DND-41 (cell line): ENCODE measurements around the gene FAM43A.

Experiments
- ATAC-seq: fragments of 200-7000 bp; cut with Tn5 transposase; 3 replicates; pipeline ENCODE4 v1.9.1; 2021; ENCODE audit warnings: low read depth; ENCODE audit not compliant: insufficient read depth
- DNase-seq: peaks from one replicate; pipeline ENCODE4 v3.0.0-alpha.2; 2020
- H2AFZ ChIP-seq: 2 replicates; pipeline ENCODE4 v1.6.0; 2012; ENCODE audit warnings: low read depth, low read length
- H3K27ac ChIP-seq: 2 replicates; pipeline ENCODE4 v1.5.1; 2012; ENCODE audit warnings: low read length, inconsistent platforms
- H3K27me3 ChIP-seq: fragments of 200-600 bp; sonication (generic); 2 replicates; pipeline ENCODE4 v1.6.0; 2012; ENCODE audit warnings: low read length, mild to moderate bottlenecking, inconsistent platforms; ENCODE audit not compliant: insufficient read depth, poor library complexity
- H3K36me3 ChIP-seq: 2 replicates; pipeline ENCODE4 v1.5.1; 2012; ENCODE audit warnings: low read length, inconsistent platforms; ENCODE audit not compliant: insufficient read depth
- H3K4me1 ChIP-seq: 2 replicates; pipeline ENCODE4 v1.5.1; 2012; ENCODE audit warnings: mild to moderate bottlenecking, low read length; ENCODE audit not compliant: insufficient read depth
- H3K4me2 ChIP-seq: 2 replicates; pipeline ENCODE4 v1.6.0; 2012; ENCODE audit warnings: mild to moderate bottlenecking, moderate library complexity, low read length, inconsistent platforms; ENCODE audit not compliant: insufficient read depth
- H3K4me3 ChIP-seq, 2 experiments: fragments of 200-600 bp in 1 of 2; shearing (Covaris generic) in 1 of 2; 2 replicates each; pipeline ENCODE4 v1.5.1; 2012 to 2016; ENCODE audit warnings: inconsistent platforms in 2 of 2, low read length in 2 of 2, mild to moderate bottlenecking in 2 of 2, low read depth in 1 of 2, moderate library complexity in 1 of 2
- H3K79me2 ChIP-seq: 2 replicates; pipeline ENCODE4 v1.6.0; 2012; ENCODE audit warnings: low read length, inconsistent platforms; ENCODE audit not compliant: insufficient read depth
- H3K9ac ChIP-seq: 2 replicates; pipeline ENCODE4 v1.6.0; 2012; ENCODE audit warnings: low read depth, mild to moderate bottlenecking, inconsistent platforms, low read length, moderate library complexity
- H3K9me3 ChIP-seq: 2 replicates; pipeline ENCODE4 v1.5.1; 2012; ENCODE audit warnings: low read length, moderate library complexity, mild to moderate bottlenecking, inconsistent platforms; ENCODE audit not compliant: insufficient read depth, severe bottlenecking
- H4K20me1 ChIP-seq: 2 replicates; pipeline ENCODE4 v1.6.0; 2012; ENCODE audit warnings: low read length; ENCODE audit not compliant: insufficient read depth
- CTCF ChIP-seq: IDR thresholded peaks from 2 replicates; pipeline ENCODE4 v1.5.1; 2012; ENCODE audit warnings: borderline replicate concordance, low read length, moderate library complexity, mild to moderate bottlenecking; ENCODE audit not compliant: poor library complexity, severe bottlenecking; ENCODE audit errors: extremely low read depth
- EZH2 ChIP-seq: IDR thresholded peaks from 3 replicates; pipeline ENCODE4 v1.6.1; 2012; ENCODE audit warnings: borderline replicate concordance, low read depth, mild to moderate bottlenecking, moderate library complexity, low read length, inconsistent platforms; ENCODE audit not compliant: severe bottlenecking

The FAM43A gene

DNA sequence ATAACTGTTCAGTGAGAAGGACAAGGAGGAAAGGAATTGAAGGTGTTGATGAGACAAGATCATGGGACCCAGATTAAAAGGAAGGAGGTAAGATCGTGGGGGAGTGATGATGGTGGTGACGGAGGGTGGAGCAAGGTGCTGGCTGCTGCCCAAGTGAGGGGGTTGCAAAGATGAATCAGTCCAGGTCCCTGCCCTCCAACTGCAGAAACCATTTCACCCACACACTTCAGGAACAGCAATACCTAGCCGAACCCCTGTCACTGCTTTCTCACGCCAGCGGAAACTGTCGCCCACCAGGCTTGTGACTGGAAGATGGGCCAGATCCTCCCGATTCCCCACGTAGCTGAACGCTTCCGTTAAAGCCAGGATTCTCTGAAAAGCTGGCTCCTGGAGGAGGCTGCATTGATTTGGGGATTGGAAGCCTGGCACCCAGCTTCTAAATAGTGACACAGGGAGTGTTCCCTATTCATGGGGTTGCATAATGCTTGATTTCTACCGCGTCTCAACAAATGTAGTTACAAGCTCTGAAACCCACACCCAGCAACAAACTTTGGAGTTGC is 10.5 kb upstream of the FAM43A start:
- no peaks in the 10 kb centered on the region; the same call in 1 of the 2 replicates for H3K36me3 ChIP-seq
- H3K4me2 ChIP-seq, result no peak overlapping the region
- H3K4me1 ChIP-seq, result peaks cover 19% of the 10 kb centered on the region
- H3K9me3 ChIP-seq, result no peaks in the 10 kb centered on the region
- H3K9ac ChIP-seq, result no peak overlapping the region
- no peak overlapping the region for H3K27ac ChIP-seq
- no peak overlapping the region for H3K4me3 ChIP-seq
- H4K20me1 ChIP-seq, result peaks cover 8% of the 10 kb centered on the region; the same call in 1 of the 2 replicates
- DNase-seq (no peak), ATAC-seq (no peak)
- no peak overlapping the region for H2AFZ ChIP-seq
- no peaks in the 10 kb centered on the region for H3K27me3 ChIP-seq
- peaks cover 19% of the 10 kb centered on the region for H3K79me2 ChIP-seq
- no peak for TF ChIP-seq EZH2
- no peak for TF ChIP-seq CTCF

GRCh38 chr3:194675680-194676079 is 10.0 kb upstream of the FAM43A start:
- no peak overlapping the region for H2AFZ ChIP-seq
- H3K79me2 ChIP-seq, result peaks cover 14% of the 10 kb centered on the region
- no peak for TF ChIP-seq EZH2
- TF ChIP-seq CTCF, result no peak
- no peak overlapping the region for H3K27ac ChIP-seq
- no peaks in the 10 kb centered on the region; the same call in 1 of the 2 replicates for H3K36me3 ChIP-seq
- H4K20me1 ChIP-seq, result peaks cover 5% of the 10 kb centered on the region; the same call in 1 of the 2 replicates
- no peaks in the 10 kb centered on the region for H3K9me3 ChIP-seq
- no peak overlapping the region for H3K9ac ChIP-seq
- H3K4me2 ChIP-seq, result no peak overlapping the region
- ATAC-seq (no peak), DNase-seq (no peak)
- no peak overlapping the region for H3K4me3 ChIP-seq
- peaks cover 14% of the 10 kb centered on the region for H3K4me1 ChIP-seq
- H3K27me3 ChIP-seq, result no peaks in the 10 kb centered on the region

DNA sequence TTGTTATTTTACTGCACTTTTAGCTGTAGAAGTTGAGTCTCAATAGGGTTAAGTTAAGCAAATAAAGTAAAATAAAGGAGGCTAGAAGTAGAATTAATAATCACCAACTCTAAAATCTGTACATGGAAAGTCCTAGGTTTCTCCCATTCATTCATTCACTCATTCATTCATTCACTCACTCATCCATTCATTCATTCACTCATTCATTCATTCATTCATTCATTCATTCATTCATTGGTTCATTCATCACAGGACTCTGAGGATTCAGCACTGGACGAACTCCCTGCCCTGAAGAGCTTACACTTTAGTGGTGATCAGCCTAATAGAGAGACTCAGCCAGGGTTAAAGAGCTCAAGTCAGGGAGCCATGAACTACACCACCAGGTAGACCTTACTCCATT is 9.2 kb upstream of the FAM43A start:
- no peak for DNase-seq
- no peak overlapping the region for H3K4me2 ChIP-seq

More for the DNA sequence above, 9.2 kb upstream of the FAM43A start:
- Histone ChIP-seq H3K36me3 (no peaks in the 10 kb centered on the region; the same call in 1 of the 2 replicates), H3K9ac (no peak overlapping the region), H3K4me1 (peaks cover 7% of the 10 kb centered on the region; the same call in 1 of the 2 replicates), H3K27me3 (no peaks in the 10 kb centered on the region), H3K4me3 (no peak overlapping the region), H2AFZ (no peak overlapping the region), H3K27ac (no peak overlapping the region), H4K20me1 (no peaks in the 10 kb centered on the region), H3K79me2 (peaks cover 6% of the 10 kb centered on the region), H3K9me3 (no peaks in the 10 kb centered on the region)
- no peak for ATAC-seq
- no peak for TF ChIP-seq EZH2
- TF ChIP-seq CTCF, result no peak
